Left colon (tissue), 2 donors: ENCODE data around the gene DDI2. TPM values are rescaled to one million over a fixed set of nuclear protein-coding genes. Genes with fewer than 3 reads are reported as not detected.
"Not testable (repeated sequence)": the region's sequence is repeated elsewhere in the genome, so short reads cannot be mapped to it uniquely, and the experiment has no call there.

Experiments
- ATAC-seq: fragments of 200-7000 bp; cut with Tn5 transposase; one replicate; pipeline ENCODE4 v1.9.1; 2020; ENCODE audit warnings: mild to moderate bottlenecking, moderate library complexity
- DNase-seq, 2 donors: peaks; one replicate each; pipeline ENCODE4 v3.0.0-alpha.2; 2020
- intact Hi-C, 2 donors: fragments of 100-400 bp; cut with DNase I in 1 of 2; cut with micrococcal nuclease in 1 of 2; formaldehyde crosslinking; loops; one replicate each; pipeline versions ENCODE4 v1.11.2 to v1.14.0; 2022; cut with DNase I, micrococcal nuclease
- total RNA-seq, 2 donors: library from RNA; stranded (reverse); fragmentation: NEBNext Ultra II Directional; extraction: Animal tissue kit (Norgen Biotek cat#: 25700); gene quantifications; one replicate each; pipeline ENCODE4 v1.2.1, GENCODE V29; 2021
- donor health status: DM: no; HTN: no; CAD: no.
- donor health status: DM: yes; HTN: yes; CAD: no.

Gene DDI2
- total RNA-seq, 2 donors from 2014 or later: 27.4 to 37.6 TPM

DNA sequence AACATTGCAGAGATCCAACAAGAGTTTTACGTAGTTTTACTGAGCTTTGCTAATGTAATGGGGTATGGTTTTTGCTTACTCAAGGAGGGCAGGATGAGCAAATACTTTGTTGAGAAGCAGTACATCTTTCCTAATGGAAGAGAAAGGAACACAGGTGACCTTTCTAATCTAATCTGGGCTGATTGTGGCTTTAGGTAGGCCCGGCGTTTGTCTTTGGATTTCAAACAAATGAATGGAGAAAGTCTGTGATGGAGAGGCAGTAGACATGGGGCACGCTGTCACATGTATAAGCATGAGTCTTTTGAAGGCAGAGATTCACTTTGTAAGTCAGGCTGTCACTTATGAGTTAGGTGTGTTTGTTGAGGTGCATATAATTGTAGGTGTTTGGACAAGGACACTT is 68.6 kb downstream of the DDI2 start:
- intact Hi-C loops: no loop called here
- ATAC-seq (no peak), DNase-seq (no peak)

DNA sequence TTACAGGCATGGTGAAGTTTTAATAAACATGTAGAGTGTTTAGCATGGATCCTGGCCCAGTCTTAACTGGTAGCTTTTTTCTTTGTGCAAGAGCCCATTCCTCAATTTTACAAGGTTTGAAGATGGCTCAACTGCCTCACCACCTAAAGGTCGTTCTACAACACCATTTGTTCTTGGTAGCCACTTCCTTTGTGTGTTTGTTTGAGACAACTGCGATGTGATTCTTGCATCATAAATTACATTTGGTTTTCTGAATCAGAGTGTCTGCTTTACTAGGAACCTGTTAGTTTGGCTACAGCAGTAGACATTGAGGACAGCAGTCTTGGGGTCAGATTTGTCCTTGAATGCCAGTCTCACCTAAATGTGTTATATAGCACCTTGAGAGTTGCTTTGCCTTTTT is 70.2 kb downstream of the DDI2 start:
- intact Hi-C loops: no loop called here
- DNase-seq (no peak), ATAC-seq (no peak)

DNA sequence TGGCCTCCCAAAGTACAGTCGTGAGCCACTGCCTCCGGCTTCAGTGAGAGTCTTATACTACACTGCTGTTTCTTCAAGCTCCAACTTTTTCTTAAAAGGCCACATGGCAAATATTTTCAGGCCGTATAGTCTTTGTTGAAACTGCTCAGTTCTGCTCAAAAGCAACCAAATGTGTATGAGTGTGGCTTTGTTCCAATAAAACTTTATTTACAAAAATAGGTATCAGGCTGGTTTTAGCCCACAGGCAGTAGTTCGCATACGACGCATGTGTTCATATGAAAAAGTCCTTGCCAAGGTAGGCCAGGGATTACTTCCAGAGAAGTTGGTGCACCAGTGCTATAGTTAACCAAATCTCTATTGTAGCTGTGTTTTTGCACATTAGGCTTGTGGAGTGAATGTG is 73.1 kb downstream of the DDI2 start:
- ATAC-seq: no peak

DNA sequence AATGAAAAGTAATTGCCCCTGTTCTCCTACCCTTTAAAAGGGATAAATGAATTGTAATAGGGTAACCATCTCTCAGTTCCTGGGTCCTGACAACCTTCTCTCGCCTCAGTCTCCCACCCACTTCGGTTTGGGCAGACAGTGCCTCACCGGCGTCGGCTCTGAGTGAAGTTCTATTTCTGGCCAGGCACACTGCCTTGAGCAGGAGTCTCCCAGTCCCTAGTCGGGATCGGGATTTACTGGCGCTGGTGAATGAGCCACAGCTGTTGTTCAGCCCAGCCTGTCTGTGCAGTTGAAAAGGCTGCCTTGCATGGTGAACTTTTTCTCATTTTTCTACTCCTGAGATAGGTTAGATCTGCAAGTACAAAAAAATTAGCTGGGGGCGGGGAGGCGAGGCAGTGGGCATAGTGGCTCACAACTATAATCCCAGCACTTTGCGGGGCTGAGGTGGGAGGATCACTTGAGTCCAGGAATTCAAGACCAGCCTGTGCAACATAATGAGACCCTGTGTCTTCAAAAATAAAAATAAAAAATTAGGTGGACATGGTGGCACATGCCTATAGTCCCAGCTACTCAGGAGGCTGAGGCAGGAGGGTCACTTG is 74.3 kb downstream of the DDI2 start:
- ATAC-seq (no peak), DNase-seq (no peak)
- intact Hi-C loops: no loop called here

More for the DNA sequence above, 73.1 kb downstream of the DDI2 start:
- no peak for DNase-seq
- intact Hi-C loops: no loop called here

DNA sequence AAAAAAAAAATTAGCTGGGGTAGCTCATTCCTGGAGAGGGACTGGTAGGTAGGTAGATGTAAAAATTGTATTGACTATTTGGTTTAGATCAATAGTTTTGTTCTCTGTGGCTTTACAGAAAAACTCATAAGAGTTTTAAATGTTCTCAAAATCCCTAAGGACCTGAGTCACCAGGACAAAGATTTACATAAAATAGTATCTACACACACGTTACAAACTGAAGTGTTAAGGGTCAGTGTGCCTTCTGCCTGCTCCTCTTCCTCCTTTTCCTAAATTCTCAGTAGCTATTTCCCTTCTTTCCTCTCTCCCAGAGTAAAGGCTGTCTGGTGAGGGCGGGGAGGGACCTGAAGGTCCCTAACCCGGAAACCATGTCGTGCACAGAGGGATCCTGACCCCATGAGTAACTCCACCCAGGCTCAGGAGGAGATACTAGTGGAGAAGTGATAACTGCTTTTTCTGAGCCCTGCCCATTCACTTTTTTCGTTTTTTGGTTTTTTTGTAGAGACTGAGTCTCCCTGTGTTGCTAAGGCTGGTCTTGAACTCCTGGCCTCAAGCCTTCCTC is 74.9 kb downstream of the DDI2 start:
- DNase-seq (no peak), ATAC-seq (peak; percentile 46)
- intact Hi-C loops: no loop called here

DNA sequence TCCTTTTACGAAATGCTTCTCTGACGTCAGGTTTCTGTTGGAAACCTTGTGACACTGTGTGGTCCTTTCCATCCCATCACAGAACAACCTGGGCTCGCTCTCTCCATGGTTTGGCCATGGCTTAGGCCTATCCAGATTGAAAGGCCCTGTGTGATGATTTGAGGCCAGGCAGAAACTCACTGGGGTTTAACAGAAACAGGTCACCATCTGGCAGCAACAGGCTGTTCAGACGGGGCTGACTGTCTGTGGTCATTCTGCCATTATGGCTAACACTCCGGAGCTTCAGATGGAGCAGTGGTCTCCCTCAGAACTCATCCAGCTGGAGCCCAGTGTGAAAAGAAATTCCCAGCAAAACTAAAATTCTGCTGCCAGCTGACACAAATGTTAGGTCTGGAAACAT is 76.1 kb downstream of the DDI2 start:
- DNase-seq: no peak
- intact Hi-C loops: no loop called here
- ATAC-seq: no peak

DNA sequence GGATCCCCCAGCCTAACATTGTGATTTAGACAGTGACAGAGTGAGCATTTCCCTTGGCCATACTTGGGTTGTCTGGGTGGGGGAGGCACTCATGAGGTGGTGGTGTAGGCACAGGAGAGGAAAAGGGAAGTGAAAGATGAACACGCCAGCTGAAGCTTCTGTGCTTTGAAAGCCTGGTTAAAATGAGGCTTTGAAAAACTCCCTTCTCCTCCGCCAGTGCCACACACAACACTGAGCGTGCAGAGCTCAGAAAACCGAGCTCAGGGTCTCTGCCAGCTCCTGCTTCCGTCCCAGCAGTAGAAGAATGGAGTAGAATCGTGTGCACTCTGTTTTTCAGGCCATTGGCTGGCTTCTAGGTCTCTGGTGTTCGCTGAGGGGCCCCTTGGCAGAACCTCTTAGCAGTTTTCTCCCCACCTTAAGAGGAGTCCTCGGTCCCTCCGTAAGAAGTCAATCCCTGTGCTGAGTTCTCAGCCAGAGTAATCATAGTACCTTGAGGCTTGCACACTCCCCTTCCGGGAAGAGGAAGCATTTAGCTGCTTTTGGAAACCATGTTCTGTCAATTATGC is 79.8 kb downstream of the DDI2 start:
- DNase-seq: peak in 1 of 2 donors; percentile 28
- intact Hi-C loops: no loop called here
- ATAC-seq: peak; percentile 41

DNA sequence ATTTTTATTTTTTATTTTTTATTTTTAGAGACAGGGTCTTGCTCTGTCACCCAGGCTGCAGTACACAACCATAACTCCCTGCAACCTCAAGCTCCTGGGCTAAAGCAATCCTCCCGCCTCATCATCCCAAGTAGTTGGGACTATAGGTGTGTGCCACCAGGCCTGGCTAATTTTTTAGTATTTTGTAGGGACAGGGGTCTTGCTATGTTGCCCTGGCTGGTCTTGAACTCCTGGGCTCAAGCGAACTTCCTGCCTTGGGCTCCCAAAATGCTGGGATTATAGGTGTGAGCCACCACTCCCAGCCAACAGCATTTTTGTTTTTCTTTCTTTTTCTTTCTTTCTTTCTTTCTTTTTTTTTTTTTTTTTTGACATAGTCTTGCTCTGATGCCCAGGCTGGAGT is 80.9 kb downstream of the DDI2 start:
- ATAC-seq: no peak
- DNase-seq: no peak
- intact Hi-C loops: no loop called here

DNA sequence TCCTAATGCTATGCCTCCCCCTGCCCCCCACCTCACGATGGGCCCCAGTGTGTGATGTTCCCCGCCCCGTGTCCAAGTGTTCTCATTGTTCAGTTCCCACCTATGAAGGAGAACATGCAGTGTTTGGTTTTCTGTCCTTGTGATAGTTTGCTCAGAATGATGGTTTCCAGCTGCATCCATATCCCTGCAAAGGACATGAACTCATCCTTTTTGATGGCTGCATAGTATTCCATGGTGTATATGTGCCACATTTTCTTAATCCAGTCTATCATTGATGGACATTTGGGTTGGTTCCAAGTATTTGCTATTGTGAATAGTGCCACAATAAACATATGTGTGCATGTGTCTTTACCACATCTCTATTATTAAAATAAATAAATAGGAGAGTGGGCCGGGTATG is 82.1 kb downstream of the DDI2 start:
- DNase-seq, ATAC-seq, intact Hi-C loops: not testable (repeated sequence)

DNA sequence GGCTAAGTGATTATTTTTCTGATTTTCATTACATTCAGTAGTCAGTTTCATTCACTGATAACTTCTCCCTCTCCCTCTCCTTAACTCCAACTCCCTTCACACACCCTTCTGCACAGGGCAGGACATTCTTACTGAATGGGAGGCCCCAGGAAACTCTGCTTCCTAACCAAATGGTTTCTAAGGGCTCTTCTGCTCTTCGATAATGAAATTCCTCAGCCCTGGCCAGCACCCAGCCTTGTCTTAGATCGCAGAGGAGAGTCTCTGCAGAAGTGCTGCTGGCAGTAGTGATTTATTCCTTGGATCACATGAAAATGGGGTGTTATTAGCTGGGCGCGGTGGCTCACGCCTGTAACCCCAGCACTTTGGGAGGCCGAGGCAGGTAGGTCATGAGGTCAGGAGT is 83.2 kb downstream of the DDI2 start:
- intact Hi-C loops: no loop called here
- no peak for ATAC-seq
- no peak for DNase-seq

DNA sequence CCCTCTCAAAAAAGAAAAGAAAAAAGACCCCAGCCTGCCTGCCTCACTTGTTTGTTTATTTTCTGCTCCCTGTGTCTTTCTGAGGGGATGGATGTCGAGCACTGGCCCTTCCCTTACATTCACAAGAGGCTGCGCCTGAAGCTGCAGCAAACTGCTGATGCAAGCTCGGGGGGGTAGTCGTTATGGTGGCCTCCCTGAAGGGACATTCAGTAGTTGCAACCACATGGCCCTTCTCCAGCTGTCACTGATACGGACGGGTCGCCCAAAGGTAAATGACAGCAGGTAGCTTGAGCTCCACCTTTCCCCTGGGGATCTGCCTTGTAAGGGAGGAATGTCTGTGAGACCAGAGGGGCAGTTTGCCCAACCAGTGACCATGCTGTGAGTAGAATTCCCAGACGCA is 84.5 kb downstream of the DDI2 start:
- intact Hi-C loops: no loop called here
- ATAC-seq: no peak
- no peak for DNase-seq

DNA sequence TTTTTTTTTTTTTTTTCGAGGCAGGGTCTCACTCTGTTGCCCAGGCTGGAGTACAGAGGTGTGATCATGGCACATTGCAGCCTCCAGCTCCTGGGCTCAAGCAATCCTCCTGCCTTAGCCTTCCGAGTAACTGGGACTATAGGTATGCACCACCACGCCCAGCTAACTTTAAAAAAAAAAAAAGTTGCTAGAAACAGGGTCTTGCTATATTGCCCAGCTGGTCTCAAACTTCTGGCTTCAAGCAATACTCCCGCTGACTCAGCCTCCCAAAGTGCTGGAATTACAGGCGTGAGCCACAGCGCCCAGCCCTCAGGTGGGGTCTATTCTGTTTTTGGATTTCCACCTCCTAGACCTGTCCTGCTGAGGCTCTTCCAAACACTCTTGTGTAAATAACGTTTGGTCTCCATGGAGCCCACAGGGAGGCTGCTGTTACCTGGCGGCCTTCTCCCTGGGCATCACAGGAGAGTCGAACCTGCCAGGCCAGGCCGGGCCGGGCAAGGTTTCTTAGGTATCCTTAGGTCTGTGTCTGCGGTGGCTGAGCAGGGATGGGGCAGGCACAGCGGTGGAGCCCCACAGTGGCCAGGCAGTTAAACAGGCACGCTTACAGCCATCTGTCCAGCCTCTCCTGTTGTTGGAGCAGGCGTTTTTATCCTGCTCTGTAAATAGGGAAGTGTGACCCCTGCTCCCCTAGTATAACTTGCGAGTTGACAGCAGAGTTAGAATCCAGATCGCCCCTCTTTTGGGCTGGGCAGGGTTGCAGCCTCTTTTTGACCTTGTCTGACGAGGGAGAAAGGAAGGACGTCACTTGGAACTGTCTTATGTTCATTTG is 85.7 kb downstream of the DDI2 start:
- DNase-seq (peak; percentile 47 to 54), ATAC-seq (peak; percentile 95)
- intact Hi-C loops: no loop called here

DNA sequence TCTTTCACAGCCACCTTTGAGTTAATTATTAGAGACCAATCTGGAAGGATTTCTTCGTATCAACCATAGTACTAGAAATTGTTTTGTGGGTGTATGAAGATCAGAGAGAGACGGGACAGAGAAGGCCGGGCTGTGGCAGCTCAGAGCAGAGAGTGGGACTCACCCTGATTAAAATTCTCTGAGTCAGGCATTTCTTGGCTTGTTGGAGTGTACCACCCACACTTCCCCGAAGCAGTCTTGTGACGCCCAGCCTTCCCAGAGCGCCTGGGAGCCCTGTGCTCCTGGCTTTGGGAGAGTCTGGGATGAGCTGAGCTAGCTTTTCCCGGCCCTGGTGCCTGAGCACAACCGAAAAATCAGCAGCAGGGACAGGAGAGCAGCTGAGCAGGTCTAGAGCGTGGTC is 86.3 kb downstream of the DDI2 start:
- intact Hi-C loops: no loop called here
- DNase-seq (peak; percentile 36 to 62), ATAC-seq (peak; percentile 60)

DNA sequence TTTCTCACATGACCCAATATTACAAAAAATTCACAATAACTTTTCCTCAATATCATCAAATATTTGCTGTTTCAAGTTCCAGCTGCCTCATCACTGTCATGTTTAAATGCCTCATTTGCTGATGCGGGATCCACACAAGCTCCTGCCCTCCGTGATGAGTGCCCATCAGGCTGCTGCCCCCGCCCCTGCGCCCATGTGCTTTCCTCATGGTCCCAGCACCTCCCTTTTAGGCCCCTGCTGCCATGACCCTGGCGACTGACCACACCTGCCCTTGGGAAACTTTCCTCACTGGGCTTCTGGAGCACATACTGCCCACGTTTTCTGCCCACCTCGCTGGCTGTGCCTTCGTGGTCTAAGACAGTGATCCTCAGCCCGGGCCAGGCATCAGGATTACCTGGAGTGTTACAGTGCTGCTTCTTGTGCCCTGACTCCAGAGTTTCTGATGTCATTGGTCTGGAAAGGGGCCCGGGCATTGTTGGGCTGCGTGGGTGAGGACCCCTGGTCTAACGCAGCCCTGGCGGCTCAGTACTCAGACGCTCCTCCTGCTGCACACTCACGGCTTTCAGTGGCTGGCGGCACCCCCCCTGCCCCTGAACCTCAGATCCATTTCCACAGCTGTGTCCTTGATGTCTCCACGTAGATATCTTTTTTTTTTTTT is 87.4 kb downstream of the DDI2 start:
- no peak for DNase-seq
- no peak for ATAC-seq
- intact Hi-C loops: no loop called here

DNA sequence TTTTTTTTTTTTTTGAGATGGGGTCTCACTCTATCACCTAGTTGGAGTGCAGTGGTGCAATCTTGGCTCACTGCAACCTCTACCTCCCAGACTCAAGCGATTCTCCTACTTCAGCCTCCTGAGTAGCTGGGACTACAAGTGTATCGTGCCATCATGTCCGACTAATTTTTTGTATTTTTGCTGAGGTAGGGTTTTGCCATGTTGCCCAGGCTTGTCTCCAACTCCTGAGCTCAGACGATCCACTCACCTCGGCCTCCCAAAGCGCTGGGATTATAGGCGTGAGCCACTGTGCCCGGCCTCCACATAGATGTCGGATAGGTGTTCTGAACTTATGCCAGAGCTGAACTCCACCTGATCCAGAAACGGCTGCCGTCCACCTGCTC is 87.9 kb downstream of the DDI2 start:
- no peak for ATAC-seq
- no peak for DNase-seq
- intact Hi-C loops: no loop called here

DNA sequence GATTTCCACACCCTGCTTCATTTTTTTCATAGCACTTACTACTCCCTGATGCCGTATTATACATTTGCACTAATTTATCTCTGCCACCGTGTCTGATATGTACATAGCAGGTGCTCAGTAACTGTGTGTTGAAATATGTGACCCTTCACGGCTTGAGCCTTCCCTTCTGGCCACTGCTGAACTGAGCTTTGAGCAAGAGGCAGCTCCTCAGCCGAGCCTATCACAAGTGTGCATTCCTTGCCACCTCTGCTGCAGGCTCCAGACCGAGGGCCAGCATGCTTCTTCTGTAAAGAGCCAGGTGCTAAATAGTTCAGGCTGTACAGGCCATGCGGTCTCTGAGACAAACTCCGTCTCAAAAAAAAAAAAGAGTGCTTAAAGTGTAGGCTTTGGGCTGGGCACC is 89.5 kb downstream of the DDI2 start:
- no peak for DNase-seq
- intact Hi-C loops: no loop called here
- no peak for ATAC-seq

DNA sequence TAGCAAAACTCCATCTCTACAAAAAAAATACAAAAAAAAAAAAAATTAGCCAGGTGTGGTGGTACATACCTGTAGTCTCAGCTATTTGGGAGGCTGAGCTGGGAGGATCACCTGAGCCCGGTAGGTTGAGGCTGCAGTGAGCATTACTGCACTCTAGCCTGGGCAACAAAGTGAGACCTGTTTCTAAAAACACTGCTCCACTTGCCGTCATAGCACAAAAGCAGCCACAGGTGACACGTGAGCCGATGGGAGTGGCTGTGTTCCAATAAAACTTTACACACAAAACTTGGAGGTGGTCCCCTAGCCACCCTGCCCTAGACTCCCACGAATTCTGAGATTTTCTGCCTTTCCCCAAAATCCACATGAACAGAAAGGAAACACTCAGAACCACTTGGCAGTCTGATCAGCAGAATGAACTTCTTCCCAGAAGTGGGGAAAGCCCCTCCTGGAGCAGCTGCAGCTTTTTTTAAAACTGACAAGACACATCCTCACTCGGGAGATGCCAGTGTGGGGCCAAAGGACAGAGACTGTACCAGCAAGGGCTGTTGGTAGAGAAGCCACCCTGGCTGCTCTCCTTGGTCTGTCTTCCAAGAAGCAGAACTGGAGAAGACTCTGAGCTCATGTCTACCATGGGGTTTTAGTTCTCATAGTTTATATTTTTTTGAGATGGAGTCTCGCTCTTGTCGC is 90.1 kb downstream of the DDI2 start:
- ATAC-seq (no peak), DNase-seq (no peak)
- intact Hi-C loops: no loop called here

DNA sequence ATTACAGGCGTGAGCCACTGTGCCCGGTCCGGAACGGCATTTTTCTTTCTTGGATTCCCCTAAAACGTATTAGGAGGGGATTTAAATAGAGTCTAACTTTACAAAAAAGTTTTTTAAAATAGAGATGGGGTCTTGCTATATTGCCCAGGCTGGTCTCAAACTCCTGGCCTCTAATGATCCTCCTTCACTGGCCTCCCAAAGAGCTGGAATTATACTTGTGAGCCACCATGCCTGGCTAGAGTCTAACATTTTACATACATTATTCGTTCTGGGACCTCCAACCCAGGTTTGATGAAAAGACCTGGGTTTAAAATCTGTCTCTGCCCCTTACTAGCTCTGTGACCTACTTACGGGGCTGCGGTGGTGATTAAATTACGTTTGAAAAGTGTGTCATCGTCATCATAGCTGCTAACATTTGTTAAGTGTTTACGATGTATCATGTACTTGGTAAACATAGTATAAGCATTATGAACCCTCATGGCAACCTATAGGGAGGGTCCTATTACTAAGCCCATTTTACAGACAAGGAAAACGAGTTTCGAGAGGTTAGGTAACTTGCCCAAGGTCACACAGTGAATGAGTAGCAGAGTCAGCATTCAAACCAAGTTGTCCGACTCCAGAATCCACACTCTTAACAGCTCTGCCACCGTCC is 91.4 kb downstream of the DDI2 start:
- ATAC-seq (no peak), DNase-seq (no peak)
- intact Hi-C loops: no loop called here

DNA sequence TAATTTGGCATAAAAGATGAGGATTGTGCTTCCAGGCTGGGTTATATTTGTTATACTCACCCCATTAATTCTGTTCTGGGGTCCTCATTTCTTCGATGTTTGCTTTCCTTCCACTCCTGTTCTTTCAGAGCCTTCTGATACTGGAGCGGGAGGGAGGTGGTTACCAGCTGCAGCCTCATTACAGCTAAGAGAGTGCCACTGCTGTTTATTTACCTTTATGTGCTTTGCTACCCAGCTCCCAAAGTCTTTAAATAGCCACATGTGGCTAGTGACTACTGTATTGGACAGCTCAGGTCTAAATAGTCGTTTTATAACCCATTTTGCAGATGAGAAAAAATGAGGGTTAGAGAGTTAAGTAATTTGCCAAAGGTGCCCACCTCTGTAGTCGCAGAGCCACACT is 92.0 kb downstream of the DDI2 start:
- DNase-seq (no peak), ATAC-seq (no peak)
- intact Hi-C loops: no loop called here
